ENCODE data around the gene C6orf15. TPM values are rescaled to one million over a fixed set of nuclear protein-coding genes. Genes with fewer than 3 reads are reported as not detected.

The C6orf15 gene
- total RNA-seq, 1 donor from 2014 or later = not detected

DNA sequence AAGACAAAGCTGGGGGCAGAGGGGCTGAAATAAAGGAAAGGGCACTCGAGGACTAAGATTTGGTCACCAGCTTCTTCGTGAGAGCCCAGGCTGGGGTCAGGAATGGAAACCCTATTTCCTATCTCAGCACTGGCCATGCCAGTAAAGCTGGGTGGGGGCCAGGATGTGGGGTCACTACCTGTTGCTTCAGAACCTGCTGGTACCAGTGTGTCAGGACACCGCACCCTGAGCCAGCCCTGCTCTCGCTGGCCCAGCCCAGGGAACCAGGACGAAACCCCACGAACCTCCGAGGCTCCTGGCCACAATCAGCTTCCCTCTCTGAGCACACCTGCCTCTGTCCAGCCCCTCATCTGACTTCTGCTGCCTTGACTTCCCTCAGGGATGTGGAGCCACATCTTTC lies 5.8 kb upstream of the C6orf15 start:
- Histone ChIP-seq H4K20me1 (ENCODE audit: low read depth) (no peaks in the 10 kb centered on the region), H3K27me3 (no peaks in the 10 kb centered on the region), H3K36me3 (no peaks in the 10 kb centered on the region), H3K27ac (no peak overlapping the region), H3K4me2 (no peak overlapping the region), H3K4me3 (no peak overlapping the region), H3K4me1 (peaks cover 7% of the 10 kb centered on the region), H3K9me3 (ENCODE audit: low read depth) (no peaks in the 10 kb centered on the region), H3K79me2 (ENCODE audit: low read depth) (no peaks in the 10 kb centered on the region), H2AFZ (replicated peaks) (no peak overlapping the region), H3K9ac (no peak overlapping the region), H3F3A (ENCODE audit: low read depth) (no peaks in the 10 kb centered on the region)
- H3K4me1 Mint-ChIP-seq = peaks cover 13% of the 10 kb centered on the region
- no peak for TF ChIP-seq EZH2phosphoT487 (IDR thresholded peaks at IDR 0.05)
- no peak for TF ChIP-seq EZH2 (IDR thresholded peaks at IDR 0.05)
- TF ChIP-seq, protein P1, sequence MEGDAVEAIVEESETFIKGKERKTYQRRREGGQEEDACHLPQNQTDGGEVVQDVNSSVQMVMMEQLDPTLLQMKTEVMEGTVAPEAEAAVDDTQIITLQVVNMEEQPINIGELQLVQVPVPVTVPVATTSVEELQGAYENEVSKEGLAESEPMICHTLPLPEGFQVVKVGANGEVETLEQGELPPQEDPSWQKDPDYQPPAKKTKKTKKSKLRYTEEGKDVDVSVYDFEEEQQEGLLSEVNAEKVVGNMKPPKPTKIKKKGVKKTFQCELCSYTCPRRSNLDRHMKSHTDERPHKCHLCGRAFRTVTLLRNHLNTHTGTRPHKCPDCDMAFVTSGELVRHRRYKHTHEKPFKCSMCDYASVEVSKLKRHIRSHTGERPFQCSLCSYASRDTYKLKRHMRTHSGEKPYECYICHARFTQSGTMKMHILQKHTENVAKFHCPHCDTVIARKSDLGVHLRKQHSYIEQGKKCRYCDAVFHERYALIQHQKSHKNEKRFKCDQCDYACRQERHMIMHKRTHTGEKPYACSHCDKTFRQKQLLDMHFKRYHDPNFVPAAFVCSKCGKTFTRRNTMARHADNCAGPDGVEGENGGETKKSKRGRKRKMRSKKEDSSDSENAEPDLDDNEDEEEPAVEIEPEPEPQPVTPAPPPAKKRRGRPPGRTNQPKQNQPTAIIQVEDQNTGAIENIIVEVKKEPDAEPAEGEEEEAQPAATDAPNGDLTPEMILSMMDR (IDR thresholded peaks at IDR 0.05) = no peak
- H3K27me3 Mint-ChIP-seq (ENCODE audit: insufficient read depth, low read depth) = peaks cover 5% of the 10 kb centered on the region
- DNase-seq (ENCODE audit: low spot score) = no peak
- H3K36me3 Mint-ChIP-seq = no peaks in the 10 kb centered on the region
- H3K27ac Mint-ChIP-seq = no peak overlapping the region
- H3K4me3 Mint-ChIP-seq = no peak overlapping the region
- no peaks in the 10 kb centered on the region for H3K9me3 Mint-ChIP-seq

DNA sequence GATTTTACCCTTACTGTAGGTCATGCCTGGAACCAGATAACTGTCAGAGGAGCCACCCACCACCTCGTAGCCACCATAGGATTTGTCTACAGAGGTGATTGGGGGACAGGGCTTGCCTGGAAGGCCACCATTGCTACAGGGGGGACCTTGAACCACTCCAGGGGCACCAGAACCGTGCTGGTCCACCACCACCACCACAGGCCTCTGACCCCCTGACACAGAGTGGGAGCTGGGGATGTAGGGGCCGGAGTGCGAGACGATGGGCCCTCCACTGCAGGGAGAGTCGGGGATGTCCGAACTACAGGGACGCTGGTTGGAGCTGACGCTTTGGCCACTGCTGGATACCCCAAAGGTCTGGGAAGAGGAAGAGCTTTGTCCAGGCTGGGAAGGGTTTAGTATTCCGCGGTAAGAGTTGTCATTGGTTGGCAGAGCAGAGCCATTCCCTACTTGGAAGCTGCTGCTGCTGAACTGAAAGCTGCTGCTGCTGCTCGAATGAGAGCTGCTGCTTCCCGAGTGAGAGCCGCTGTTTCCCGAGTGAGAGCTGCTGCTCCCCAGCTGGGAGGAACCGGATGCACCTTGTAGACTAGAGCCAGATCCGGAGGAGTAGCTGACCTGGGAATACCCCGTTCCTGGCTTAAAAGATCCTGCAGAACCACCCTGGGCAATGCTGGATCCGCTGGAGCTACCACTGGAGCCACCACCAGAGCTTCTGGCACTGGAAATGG lies 4.4 kb upstream of the C6orf15 start:
- H3K79me2 ChIP-seq (ENCODE audit: low read depth) = no peaks in the 10 kb centered on the region
- no peak overlapping the region for H2AFZ ChIP-seq (replicated peaks)
- no peaks in the 10 kb centered on the region for H4K20me1 ChIP-seq (ENCODE audit: low read depth)
- H3K4me3 ChIP-seq = no peak overlapping the region
- no peaks in the 10 kb centered on the region for H3K9me3 Mint-ChIP-seq
- TF ChIP-seq, protein P1 (IDR thresholded peaks at IDR 0.05) = no peak
- no peak for TF ChIP-seq EZH2 (IDR thresholded peaks at IDR 0.05)
- H3K27ac Mint-ChIP-seq = no peak overlapping the region
- no peak overlapping the region for H3K4me3 Mint-ChIP-seq
- H3K4me2 ChIP-seq = no peak overlapping the region
- H3F3A ChIP-seq (ENCODE audit: low read depth) = no peaks in the 10 kb centered on the region
- no peaks in the 10 kb centered on the region for H3K36me3 Mint-ChIP-seq
- no peaks in the 10 kb centered on the region for H3K9me3 ChIP-seq (ENCODE audit: low read depth)
- peaks cover 11% of the 10 kb centered on the region for H3K27me3 Mint-ChIP-seq (ENCODE audit: insufficient read depth, low read depth)
- H3K27ac ChIP-seq = no peak overlapping the region
- H3K4me1 ChIP-seq = peaks cover 7% of the 10 kb centered on the region
- no peaks in the 10 kb centered on the region for H3K27me3 ChIP-seq
- no peaks in the 10 kb centered on the region for H3K36me3 ChIP-seq
- DNase-seq (ENCODE audit: low spot score) = no peak
- no peak overlapping the region for H3K9ac ChIP-seq
- peaks cover 16% of the 10 kb centered on the region for H3K4me1 Mint-ChIP-seq

DNA sequence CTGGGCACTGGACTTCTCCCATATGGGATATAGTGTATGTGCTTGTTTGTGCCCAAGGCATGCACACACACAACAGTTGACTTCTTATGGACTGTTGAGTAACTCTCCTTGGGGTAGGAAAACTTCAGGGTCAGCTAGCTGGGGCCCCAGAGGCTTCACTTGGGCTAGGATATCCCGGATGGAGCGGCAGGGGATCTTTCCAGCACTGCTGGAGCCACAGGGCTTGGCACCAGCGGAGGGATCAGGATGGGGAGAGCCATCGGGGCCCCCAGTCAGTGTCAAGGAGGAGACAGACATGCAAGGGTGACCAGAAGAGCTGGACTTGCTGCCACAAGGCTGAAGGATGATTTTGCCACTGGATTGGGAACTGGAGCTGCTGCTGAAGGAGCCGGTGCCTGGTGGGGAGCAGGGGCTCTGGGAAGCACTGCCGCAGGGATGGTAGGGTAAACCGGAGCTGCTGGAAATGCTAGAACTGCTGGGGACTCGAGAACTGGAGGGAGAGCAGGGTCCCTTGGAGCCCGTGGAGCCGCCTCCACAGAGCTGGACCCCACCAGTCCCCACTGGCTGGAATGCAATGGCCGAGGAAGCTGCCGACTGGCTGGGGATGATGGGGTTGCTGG lies 3.7 kb upstream of the C6orf15 start:
- no peaks in the 10 kb centered on the region for H3K36me3 ChIP-seq
- no peak for TF ChIP-seq EZH2phosphoT487 (IDR thresholded peaks at IDR 0.05)
- TF ChIP-seq, protein P1 (IDR thresholded peaks at IDR 0.05) = no peak
- TF ChIP-seq EZH2 (IDR thresholded peaks at IDR 0.05) = no peak
- Mint-ChIP-seq H3K27me3 (ENCODE audit: insufficient read depth, low read depth) (peaks cover 11% of the 10 kb centered on the region), H3K9me3 (no peaks in the 10 kb centered on the region), H3K27ac (no peak overlapping the region), H3K36me3 (no peaks in the 10 kb centered on the region), H3K4me3 (no peak overlapping the region), H3K4me1 (peaks cover 17% of the 10 kb centered on the region)
- H3K9me3 ChIP-seq (ENCODE audit: low read depth) = no peaks in the 10 kb centered on the region
- H3K4me3 ChIP-seq = no peak overlapping the region
- H3K79me2 ChIP-seq (ENCODE audit: low read depth) = no peaks in the 10 kb centered on the region
- no peak overlapping the region for H3K4me2 ChIP-seq
- no peaks in the 10 kb centered on the region for H3K27me3 ChIP-seq
- no peak overlapping the region for H3K27ac ChIP-seq
- peaks cover 9% of the 10 kb centered on the region for H3K4me1 ChIP-seq
- DNase-seq (ENCODE audit: low spot score) = no peak
- H3F3A ChIP-seq (ENCODE audit: low read depth) = no peaks in the 10 kb centered on the region
- H2AFZ ChIP-seq (replicated peaks) = no peak overlapping the region
- no peaks in the 10 kb centered on the region for H4K20me1 ChIP-seq (ENCODE audit: low read depth)
- no peak overlapping the region for H3K9ac ChIP-seq
